Gastrocnemius medialis (tissue), 4 donors: Measurements from ENCODE around the gene CLMN. TPM values are rescaled to one million over a fixed set of nuclear protein-coding genes. Genes with fewer than 3 reads are reported as not detected.

Experiments used
- ATAC-seq, 2 donors: fragments of 150-250 bp; one replicate each; pipeline ENCODE4 v1.9.1; 2016
- DNase-seq, 2 donors: peaks; one replicate each; pipeline ENCODE4 v3.0.0-alpha.2; 2019
- H3K27ac ChIP-seq, 4 donors: fragments of 200-600 bp; sonication (generic); 1 replicate in 1 of 4; 2 replicates in 3 of 4; pipeline ENCODE4 v1.5.1; 2016 to 2018; ENCODE audit warnings: mild to moderate bottlenecking in 2 of 4, moderate library complexity in 1 of 4
- H3K27me3 ChIP-seq, 3 donors: fragments of 200-600 bp; sonication (generic) in 2 of 3; 1 replicate in 1 of 3; 2 replicates in 2 of 3; pipeline versions ENCODE4 v1.5.1 to v1.6.0; 2016 to 2019; ENCODE audit warnings: mild to moderate bottlenecking in 1 of 3, moderate library complexity in 1 of 3
- H3K36me3 ChIP-seq, 2 donors: fragments of 200-600 bp; sonication (generic) in 1 of 2; one replicate each; pipeline ENCODE4 v1.5.1; 2017 to 2018
- H3K4me1 ChIP-seq, 2 donors: fragments of 200-600 bp; sonication (generic) in 1 of 2; one replicate each; pipeline ENCODE4 v1.5.1; 2016 to 2017; ENCODE audit warnings: mild to moderate bottlenecking in 2 of 2
- H3K4me3 ChIP-seq, 4 donors: fragments of 200-600 bp; sonication (generic) in 3 of 4; 1 replicate in 1 of 4; 2 replicates in 3 of 4; pipeline ENCODE4 v1.5.1; 2016 to 2019; ENCODE audit warnings: mild to moderate bottlenecking in 2 of 4
- H3K9me3 ChIP-seq, 3 donors: fragments of 200-600 bp; sonication (generic) in 2 of 3; 1 replicate in 1 of 3; 2 replicates in 2 of 3; pipeline ENCODE4 v1.5.1; 2016 to 2019
- CTCF ChIP-seq, 5 experiments: fragments of 450-650 bp in 3 of 5; fragments of 200-600 bp in 2 of 5; sonication (generic) in 2 of 5; IDR thresholded peaks in 4 of 5; conservative IDR thresholded peaks in 1 of 5; 1 replicate in 4 of 5; 2 replicates in 1 of 5; pipeline ENCODE4 v1.5.1; 2016 to 2019; ENCODE audit warnings: antibody characterized with exemption in 5 of 5, mild to moderate bottlenecking in 3 of 5, moderate library complexity in 3 of 5
- POLR2A ChIP-seq, 2 donors: fragments of 450-650 bp; IDR thresholded peaks; one replicate each; pipeline ENCODE4 v1.6.1; 2017; ENCODE audit warnings: antibody characterized with exemption in 2 of 2, mild to moderate bottlenecking in 2 of 2, moderate library complexity in 2 of 2
- in situ Hi-C, 4 donors: fragments of 200-750 bp; cut with MboI; loops; one replicate each; pipeline versions ENCODE4 v1.15.0 to v1.8.0; 2017; ENCODE audit warnings: low sequenced_read_pairs in 4 of 4
- intact Hi-C: fragments of 100-400 bp; cut with DNase I; formaldehyde crosslinking; loops from one replicate; pipeline ENCODE4 v1.15.1; 2023; ENCODE audit warnings: low total_unique reads
- total RNA-seq, 4 donors: library from RNA; depleted of rRNA; stranded (reverse); fragments of >200 nt; gene quantifications; one replicate each; pipeline versions ENCODE4 v1.1.0 to v1.2.3, GENCODE V29; 2016

Gene CLMN
- total RNA-seq, 4 donors from 2014 or later = 3.8 to 8.8 (median 5.8) TPM

GRCh38 chr14:95305145-95305544 is 14.6 kb downstream of the CLMN start:
- H3K27ac ChIP-seq = no peak overlapping the region
- DNase-seq (no peak), ATAC-seq (no peak)
- no peak overlapping the region for H3K4me3 ChIP-seq
- TF ChIP-seq CTCF (IDR thresholded peaks at IDR 0.05 in 4 of 5, conservative IDR thresholded peaks at IDR 0.05 in 1 of 5) = no peak
- no peak for TF ChIP-seq POLR2A (IDR thresholded peaks at IDR 0.05)
- H3K36me3 ChIP-seq = no peaks in the 10 kb centered on the region
- no peaks in the 10 kb centered on the region for H3K4me1 ChIP-seq
- no peaks in the 10 kb centered on the region for H3K27me3 ChIP-seq
- intact Hi-C loops (no loop called here), in situ Hi-C loops (no loop called here)
- H3K9me3 ChIP-seq = no peaks in the 10 kb centered on the region

GRCh38 chr14:95304342-95304741 is 15.4 kb downstream of the CLMN start:
- no peak for DNase-seq
- no peaks in the 10 kb centered on the region for H3K4me1 ChIP-seq
- in situ Hi-C loops (no loop called here), intact Hi-C loops (no loop called here)
- H3K27me3 ChIP-seq = no peaks in the 10 kb centered on the region
- H3K36me3 ChIP-seq = no peaks in the 10 kb centered on the region
- H3K4me3 ChIP-seq = no peak overlapping the region
- no peak for TF ChIP-seq CTCF (IDR thresholded peaks at IDR 0.05 in 4 of 5, conservative IDR thresholded peaks at IDR 0.05 in 1 of 5)
- TF ChIP-seq POLR2A (IDR thresholded peaks at IDR 0.05) = no peak
- no peaks in the 10 kb centered on the region for H3K9me3 ChIP-seq
- H3K27ac ChIP-seq = no peak overlapping the region
- no peak for ATAC-seq

GRCh38 chr14:95303552-95303951 is 16.2 kb downstream of the CLMN start:
- Histone ChIP-seq H3K9me3 (no peaks in the 10 kb centered on the region), H3K4me3 (no peak overlapping the region), H3K27me3 (no peaks in the 10 kb centered on the region), H3K4me1 (no peaks in the 10 kb centered on the region), H3K36me3 (no peaks in the 10 kb centered on the region), H3K27ac (no peak overlapping the region)
- no peak for ATAC-seq
- no peak for DNase-seq
- TF ChIP-seq POLR2A (IDR thresholded peaks at IDR 0.05) = no peak
- TF ChIP-seq CTCF (IDR thresholded peaks at IDR 0.05 in 4 of 5, conservative IDR thresholded peaks at IDR 0.05 in 1 of 5) = no peak
- in situ Hi-C loops = no loop called here
- intact Hi-C loops = no loop called here

- no peaks in the 10 kb centered on the region for H3K9me3 ChIP-seq
These were observed 16.8 kb downstream of the CLMN start for GRCh38 chr14:95302667-95303506.

More at GRCh38 chr14:95302667-95303506, 16.8 kb downstream of the CLMN start:
- no peak overlapping the region for H3K27ac ChIP-seq
- TF ChIP-seq CTCF (IDR thresholded peaks at IDR 0.05 in 4 of 5, conservative IDR thresholded peaks at IDR 0.05 in 1 of 5) (no peak), POLR2A (IDR thresholded peaks at IDR 0.05) (no peak)
- DNase-seq (no peak), ATAC-seq (no peak)
- no peaks in the 10 kb centered on the region for H3K36me3 ChIP-seq
- H3K27me3 ChIP-seq = no peaks in the 10 kb centered on the region
- intact Hi-C loops (no loop called here), in situ Hi-C loops (no loop called here)
- H3K4me3 ChIP-seq = no peak overlapping the region
- no peaks in the 10 kb centered on the region for H3K4me1 ChIP-seq
